ENCODE measurements around the gene MSRB1.

GRCh38 chr16:1980770-1981087, 37.7 kb upstream of the MSRB1 start:
- no peak for TF ChIP-seq CTCF (IDR thresholded peaks at IDR 0.05)
- no peak for TF ChIP-seq POLR2A (IDR thresholded peaks at IDR 0.05)
